Liver (tissue), 9 donors: ENCODE results near the gene IL1RN. TPM values are rescaled to one million over a fixed set of nuclear protein-coding genes. Genes with fewer than 3 reads are reported as not detected.

Experiments
- DNase-seq: peaks from one replicate; pipeline ENCODE4 v3.0.0-alpha.2; 2017; ENCODE audit warnings: low spot score
- H3K27ac ChIP-seq, 2 donors: one replicate each; pipeline ENCODE4 v1.7.0; 2013; ENCODE audit warnings: inconsistent platforms in 2 of 2, low read length in 2 of 2, control low read depth in 1 of 2, low read depth in 1 of 2, mild to moderate bottlenecking in 1 of 2
- H3K27me3 ChIP-seq, 4 donors: one replicate each; pipeline versions ENCODE4 v1.6.1 to v1.7.0; 2013; ENCODE audit warnings: low read length in 3 of 4, inconsistent platforms in 1 of 4, mild to moderate bottlenecking in 1 of 4, moderate library complexity in 1 of 4; ENCODE audit not compliant: control insufficient read depth in 4 of 4, insufficient read depth in 4 of 4
- H3K36me3 ChIP-seq, 4 donors: one replicate each; pipeline versions ENCODE4 v1.6.1 to v1.7.0; 2013; ENCODE audit warnings: low read length in 3 of 4, mild to moderate bottlenecking in 3 of 4, low read depth in 1 of 4, moderate library complexity in 1 of 4; ENCODE audit not compliant: control insufficient read depth in 4 of 4, insufficient read depth in 3 of 4
- H3K4me1 ChIP-seq, 4 donors: one replicate each; pipeline versions ENCODE4 v1.6.1 to v1.7.0; 2013; ENCODE audit warnings: low read length in 3 of 4, mild to moderate bottlenecking in 3 of 4, moderate library complexity in 1 of 4; ENCODE audit not compliant: control insufficient read depth in 4 of 4, insufficient read depth in 4 of 4
- H3K4me3 ChIP-seq, 3 donors: one replicate each; pipeline versions ENCODE4 v1.6.1 to v1.7.0; 2013; ENCODE audit warnings: low read length in 3 of 3, control low read depth in 1 of 3, low read depth in 1 of 3, mild to moderate bottlenecking in 1 of 3
- H3K9ac ChIP-seq, 2 donors: one replicate each; pipeline ENCODE4 v1.7.0; 2013; ENCODE audit warnings: low read length in 2 of 2, mild to moderate bottlenecking in 2 of 2, moderate library complexity in 2 of 2, control low read depth in 1 of 2, low read depth in 1 of 2
- H3K9me3 ChIP-seq, 4 donors: one replicate each; pipeline versions ENCODE4 v1.6.1 to v1.7.0; 2013; ENCODE audit warnings: low read length in 3 of 4; ENCODE audit not compliant: control insufficient read depth in 4 of 4
- EGR1 ChIP-seq, 2 donors: IDR thresholded peaks; 2 replicates each; pipeline ENCODE4 v1.6.1; 2016 to 2018; ENCODE audit warnings: antibody characterized with exemption in 2 of 2, low read depth in 2 of 2
- FOXA1 ChIP-seq: IDR thresholded peaks from 2 replicates; pipeline ENCODE4 v1.6.1; 2016; ENCODE audit warnings: antibody characterized with exemption
- FOXA2 ChIP-seq: IDR thresholded peaks from 2 replicates; pipeline ENCODE4 v1.6.1; 2016; ENCODE audit warnings: antibody characterized with exemption
- GABPA ChIP-seq, 2 donors: IDR thresholded peaks in 1 of 2; conservative IDR thresholded peaks in 1 of 2; 2 replicates each; pipeline ENCODE4 v1.6.1; 2016; ENCODE audit warnings: antibody characterized with exemption in 2 of 2, mild to moderate bottlenecking in 1 of 2, moderate library complexity in 1 of 2
- HNF4A ChIP-seq, 2 donors: conservative IDR thresholded peaks; 2 replicates each; pipeline ENCODE4 v1.6.1; 2016; ENCODE audit warnings: antibody characterized with exemption in 2 of 2, mild to moderate bottlenecking in 2 of 2
- HNF4G ChIP-seq: IDR thresholded peaks from 2 replicates; pipeline ENCODE4 v1.6.1; 2016; ENCODE audit warnings: antibody characterized with exemption
- JUND ChIP-seq, 2 donors: IDR thresholded peaks; 2 replicates each; pipeline ENCODE4 v1.6.1; 2016; ENCODE audit warnings: antibody characterized with exemption in 2 of 2
- NR2F2 ChIP-seq: IDR thresholded peaks from 2 replicates; pipeline ENCODE4 v1.6.1; 2016; ENCODE audit warnings: antibody characterized with exemption
- RAD21 ChIP-seq, 2 donors: IDR thresholded peaks; 2 replicates each; pipeline ENCODE4 v1.6.1; 2016; ENCODE audit warnings: antibody characterized with exemption in 2 of 2, mild to moderate bottlenecking in 2 of 2
- RXRA ChIP-seq, 2 donors: IDR thresholded peaks; 2 replicates each; pipeline ENCODE4 v1.6.1; 2017 to 2018; ENCODE audit warnings: antibody characterized with exemption in 2 of 2, mild to moderate bottlenecking in 1 of 2
- SP1 ChIP-seq: IDR thresholded peaks from 2 replicates; pipeline ENCODE4 v1.6.1; 2018; ENCODE audit warnings: antibody characterized with exemption, mild to moderate bottlenecking
- TAF1 ChIP-seq: conservative IDR thresholded peaks from 2 replicates; pipeline ENCODE4 v1.6.1; 2016; ENCODE audit warnings: antibody characterized with exemption, mild to moderate bottlenecking
- YY1 ChIP-seq: IDR thresholded peaks from 2 replicates; pipeline ENCODE4 v1.6.1; 2016; ENCODE audit warnings: antibody characterized with exemption, mild to moderate bottlenecking
- WGBS: extraction: QIAGEN DNeasy Blood & Tissue Kit; methylation state at CpG from one replicate; pipeline ENCODE4 v1.1.7; 2013; 5-methylcytosine and 5-hydroxymethylcytosine counted together
- polyA plus RNA-seq, 2 donors: library from polyadenylated mRNA; stranded (reverse) in 1 of 2; unstranded in 1 of 2; fragments of 200-250 nt in 1 of 2; fragments of >200 nt in 1 of 2; fragmentation: Nextera tagmentation in 1 of 2; extraction: Ambion mirVana in 1 of 2; gene quantifications; one replicate each; pipeline versions ENCODE4 v1.2.1 to v1.2.3, GENCODE V29; 2013 to 2015
- total RNA-seq, 2 donors: library from RNA; depleted of rRNA; stranded (reverse); fragments of >200 nt; gene quantifications; one replicate each; pipeline ENCODE4 v1.2.3, GENCODE V29; 2014
- TF ChIP-seq, protein P1 (sequence below): fragments of 150-350 bp; IDR thresholded peaks from 2 replicates; pipeline ENCODE4 v1.5.1; 2017; ENCODE audit warnings: improper control_type of control experiment, low read depth, low read length; ENCODE audit not compliant: missing input control
- TF ChIP-seq, protein P2 (sequence below): IDR thresholded peaks from 2 replicates; pipeline ENCODE4 v1.6.1; 2016; ENCODE audit warnings: antibody characterized with exemption
- TF ChIP-seq, protein P3 (sequence below): IDR thresholded peaks from 2 replicates; pipeline ENCODE4 v1.6.1; 2016; ENCODE audit warnings: antibody characterized with exemption
- TF ChIP-seq, protein P4 (sequence below): IDR thresholded peaks from 2 replicates; pipeline ENCODE4 v1.6.1; 2016; ENCODE audit warnings: antibody characterized with exemption, mild to moderate bottlenecking
- TF ChIP-seq, protein P5 (sequence below): IDR thresholded peaks from 2 replicates; pipeline ENCODE4 v1.6.1; 2016; ENCODE audit warnings: antibody characterized with exemption
- donor health status: healthy.
- donor health status: healthy.
- donor health status: healthy.
- donor health status: healthy.
- donor health status: healthy.

Gene IL1RN
- total and polyA plus RNA-seq, 4 donors: 3.9 to 121 (median 25.8) TPM

DNA sequence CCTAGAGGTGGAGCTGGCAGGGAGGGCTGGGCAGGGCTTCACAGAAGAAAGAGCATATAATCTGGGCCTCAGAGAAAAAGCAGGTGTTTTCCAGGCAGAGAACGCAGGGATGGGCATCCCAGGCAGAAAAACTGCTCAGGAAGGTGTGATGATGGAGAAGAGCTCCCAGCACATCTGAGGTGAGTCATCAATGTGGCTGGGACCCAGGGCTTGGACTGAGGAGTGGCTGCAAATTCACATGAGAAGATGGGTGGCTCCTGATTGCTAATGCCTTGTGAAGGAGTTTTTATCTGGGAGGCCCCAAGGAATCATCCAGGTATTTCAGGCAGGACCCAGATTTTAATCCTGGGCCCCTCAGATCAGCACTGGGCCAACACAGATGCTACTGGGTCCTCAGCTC is 49.5 kb upstream of the IL1RN start:
- Histone ChIP-seq H3K27ac (peak overlapping the region; percentile 38 to 73), H3K4me3 (no peak overlapping the region), H3K4me1 (peaks cover 2 to 20% (median 9%) of the 10 kb centered on the region in 4 donors), H3K27me3 (no peaks in the 10 kb centered on the region), H3K9me3 (no peaks in the 10 kb centered on the region), H3K9ac (no peak overlapping the region), H3K36me3 (no peaks in the 10 kb centered on the region)
- TF ChIP-seq TAF1: no peak
- no peak for TF ChIP-seq SP1
- TF ChIP-seq EGR1 (IDR thresholded peaks at IDR 0.05; ENCODE audit: low read depth in 2 of 2): no peak
- no peak for TF ChIP-seq HNF4A (conservative IDR thresholded peaks at IDR 0.05)
- no peak for TF ChIP-seq FOXA1
- no peak for TF ChIP-seq GABPA (IDR thresholded peaks at IDR 0.05 in 1 of 2, conservative IDR thresholded peaks at IDR 0.05 in 1 of 2)
- no peak for TF ChIP-seq JUND (IDR thresholded peaks at IDR 0.05)
- WGBS: 91% methylated on average over 1 of the region's 1 CpG
- DNase-seq: no peak

DNA sequence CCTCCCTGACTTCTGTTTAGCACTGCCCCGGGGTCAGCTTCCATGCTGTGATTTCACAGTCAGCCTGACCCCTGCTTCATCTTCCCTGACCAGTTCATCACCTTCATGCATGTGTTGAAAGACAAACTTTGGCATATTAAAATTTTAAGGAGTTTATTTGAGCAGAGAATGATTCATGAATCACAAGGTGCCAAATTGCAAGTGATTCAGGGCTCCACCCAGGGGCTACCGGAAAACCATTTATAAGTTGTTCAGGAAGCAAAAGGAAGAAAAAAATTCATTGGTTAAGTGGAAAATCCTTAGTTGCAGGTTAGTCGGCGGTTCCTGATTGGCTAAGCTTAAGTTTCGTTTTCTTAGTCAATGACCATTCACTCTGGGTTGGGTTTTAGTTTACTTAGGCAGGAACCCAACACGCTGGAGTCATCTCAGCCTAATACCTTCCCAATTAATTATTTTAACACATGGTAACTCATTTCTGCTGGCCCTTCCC is 49.0 kb upstream of the IL1RN start:
- DNase-seq: no peak
- Histone ChIP-seq H3K9ac (no peak overlapping the region), H3K4me1 (peaks cover 2 to 20% (median 9%) of the 10 kb centered on the region in 4 donors), H3K27ac (peak overlapping the region; percentile 38 to 73), H3K27me3 (no peaks in the 10 kb centered on the region), H3K4me3 (no peak overlapping the region), H3K36me3 (no peaks in the 10 kb centered on the region), H3K9me3 (no peaks in the 10 kb centered on the region)
- WGBS: 39% methylated on average over 6 of the region's 6 CpGs
- TF ChIP-seq, protein P1, sequence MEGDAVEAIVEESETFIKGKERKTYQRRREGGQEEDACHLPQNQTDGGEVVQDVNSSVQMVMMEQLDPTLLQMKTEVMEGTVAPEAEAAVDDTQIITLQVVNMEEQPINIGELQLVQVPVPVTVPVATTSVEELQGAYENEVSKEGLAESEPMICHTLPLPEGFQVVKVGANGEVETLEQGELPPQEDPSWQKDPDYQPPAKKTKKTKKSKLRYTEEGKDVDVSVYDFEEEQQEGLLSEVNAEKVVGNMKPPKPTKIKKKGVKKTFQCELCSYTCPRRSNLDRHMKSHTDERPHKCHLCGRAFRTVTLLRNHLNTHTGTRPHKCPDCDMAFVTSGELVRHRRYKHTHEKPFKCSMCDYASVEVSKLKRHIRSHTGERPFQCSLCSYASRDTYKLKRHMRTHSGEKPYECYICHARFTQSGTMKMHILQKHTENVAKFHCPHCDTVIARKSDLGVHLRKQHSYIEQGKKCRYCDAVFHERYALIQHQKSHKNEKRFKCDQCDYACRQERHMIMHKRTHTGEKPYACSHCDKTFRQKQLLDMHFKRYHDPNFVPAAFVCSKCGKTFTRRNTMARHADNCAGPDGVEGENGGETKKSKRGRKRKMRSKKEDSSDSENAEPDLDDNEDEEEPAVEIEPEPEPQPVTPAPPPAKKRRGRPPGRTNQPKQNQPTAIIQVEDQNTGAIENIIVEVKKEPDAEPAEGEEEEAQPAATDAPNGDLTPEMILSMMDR: no peak
- TF ChIP-seq NR2F2 (no peak), JUND (IDR thresholded peaks at IDR 0.05) (no peak), HNF4A (conservative IDR thresholded peaks at IDR 0.05) (peak in 1 of 2 donors; percentile 29), TAF1 (no peak), GABPA (IDR thresholded peaks at IDR 0.05 in 1 of 2, conservative IDR thresholded peaks at IDR 0.05 in 1 of 2) (peak in 1 of 2 donors; percentile 25), FOXA1 (no peak), YY1 (no peak), EGR1 (IDR thresholded peaks at IDR 0.05; ENCODE audit: low read depth in 2 of 2) (no peak), RAD21 (IDR thresholded peaks at IDR 0.05) (no peak), RXRA (IDR thresholded peaks at IDR 0.05) (peak; percentile 43 to 49), HNF4G (no peak), FOXA2 (peak; percentile 14), SP1 (peak; percentile 58)
- TF ChIP-seq, protein P2, sequence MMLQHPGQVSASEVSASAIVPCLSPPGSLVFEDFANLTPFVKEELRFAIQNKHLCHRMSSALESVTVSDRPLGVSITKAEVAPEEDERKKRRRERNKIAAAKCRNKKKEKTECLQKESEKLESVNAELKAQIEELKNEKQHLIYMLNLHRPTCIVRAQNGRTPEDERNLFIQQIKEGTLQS: no peak
- TF ChIP-seq, protein P3, sequence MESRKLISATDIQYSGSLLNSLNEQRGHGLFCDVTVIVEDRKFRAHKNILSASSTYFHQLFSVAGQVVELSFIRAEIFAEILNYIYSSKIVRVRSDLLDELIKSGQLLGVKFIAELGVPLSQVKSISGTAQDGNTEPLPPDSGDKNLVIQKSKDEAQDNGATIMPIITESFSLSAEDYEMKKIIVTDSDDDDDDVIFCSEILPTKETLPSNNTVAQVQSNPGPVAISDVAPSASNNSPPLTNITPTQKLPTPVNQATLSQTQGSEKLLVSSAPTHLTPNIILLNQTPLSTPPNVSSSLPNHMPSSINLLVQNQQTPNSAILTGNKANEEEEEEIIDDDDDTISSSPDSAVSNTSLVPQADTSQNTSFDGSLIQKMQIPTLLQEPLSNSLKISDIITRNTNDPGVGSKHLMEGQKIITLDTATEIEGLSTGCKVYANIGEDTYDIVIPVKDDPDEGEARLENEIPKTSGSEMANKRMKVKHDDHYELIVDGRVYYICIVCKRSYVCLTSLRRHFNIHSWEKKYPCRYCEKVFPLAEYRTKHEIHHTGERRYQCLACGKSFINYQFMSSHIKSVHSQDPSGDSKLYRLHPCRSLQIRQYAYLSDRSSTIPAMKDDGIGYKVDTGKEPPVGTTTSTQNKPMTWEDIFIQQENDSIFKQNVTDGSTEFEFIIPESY: no peak
- TF ChIP-seq, protein P4, sequence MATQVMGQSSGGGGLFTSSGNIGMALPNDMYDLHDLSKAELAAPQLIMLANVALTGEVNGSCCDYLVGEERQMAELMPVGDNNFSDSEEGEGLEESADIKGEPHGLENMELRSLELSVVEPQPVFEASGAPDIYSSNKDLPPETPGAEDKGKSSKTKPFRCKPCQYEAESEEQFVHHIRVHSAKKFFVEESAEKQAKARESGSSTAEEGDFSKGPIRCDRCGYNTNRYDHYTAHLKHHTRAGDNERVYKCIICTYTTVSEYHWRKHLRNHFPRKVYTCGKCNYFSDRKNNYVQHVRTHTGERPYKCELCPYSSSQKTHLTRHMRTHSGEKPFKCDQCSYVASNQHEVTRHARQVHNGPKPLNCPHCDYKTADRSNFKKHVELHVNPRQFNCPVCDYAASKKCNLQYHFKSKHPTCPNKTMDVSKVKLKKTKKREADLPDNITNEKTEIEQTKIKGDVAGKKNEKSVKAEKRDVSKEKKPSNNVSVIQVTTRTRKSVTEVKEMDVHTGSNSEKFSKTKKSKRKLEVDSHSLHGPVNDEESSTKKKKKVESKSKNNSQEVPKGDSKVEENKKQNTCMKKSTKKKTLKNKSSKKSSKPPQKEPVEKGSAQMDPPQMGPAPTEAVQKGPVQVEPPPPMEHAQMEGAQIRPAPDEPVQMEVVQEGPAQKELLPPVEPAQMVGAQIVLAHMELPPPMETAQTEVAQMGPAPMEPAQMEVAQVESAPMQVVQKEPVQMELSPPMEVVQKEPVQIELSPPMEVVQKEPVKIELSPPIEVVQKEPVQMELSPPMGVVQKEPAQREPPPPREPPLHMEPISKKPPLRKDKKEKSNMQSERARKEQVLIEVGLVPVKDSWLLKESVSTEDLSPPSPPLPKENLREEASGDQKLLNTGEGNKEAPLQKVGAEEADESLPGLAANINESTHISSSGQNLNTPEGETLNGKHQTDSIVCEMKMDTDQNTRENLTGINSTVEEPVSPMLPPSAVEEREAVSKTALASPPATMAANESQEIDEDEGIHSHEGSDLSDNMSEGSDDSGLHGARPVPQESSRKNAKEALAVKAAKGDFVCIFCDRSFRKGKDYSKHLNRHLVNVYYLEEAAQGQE: no peak
- TF ChIP-seq, protein P5, sequence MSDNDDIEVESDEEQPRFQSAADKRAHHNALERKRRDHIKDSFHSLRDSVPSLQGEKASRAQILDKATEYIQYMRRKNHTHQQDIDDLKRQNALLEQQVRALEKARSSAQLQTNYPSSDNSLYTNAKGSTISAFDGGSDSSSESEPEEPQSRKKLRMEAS: peak; percentile 18
